ENCODE results near the gene BRD3OS.

BRD3OS gene

DNA sequence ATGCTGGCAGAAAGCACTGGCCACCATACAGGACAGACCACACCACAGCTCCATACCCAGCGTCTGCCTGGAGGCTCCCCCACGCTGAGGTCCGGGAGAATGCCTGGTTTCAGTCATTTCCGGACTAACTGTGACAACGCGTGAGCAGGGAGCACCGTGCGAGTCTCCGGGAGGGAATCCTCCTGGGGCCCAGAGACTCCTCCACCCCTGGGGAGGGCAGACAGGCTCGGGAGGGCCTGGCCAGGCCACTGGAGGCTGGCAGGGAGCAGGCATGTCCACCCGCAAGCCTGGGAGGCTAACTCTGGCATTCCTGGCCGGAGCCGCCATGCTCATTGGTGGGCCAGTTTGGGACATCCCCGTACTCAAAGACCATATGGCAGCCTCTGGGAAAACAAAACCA lies 6.5 kb downstream of the BRD3OS start:
- H3K9ac ChIP-seq (ENCODE audit: low read depth, low read length) = no peak overlapping the region
- no peaks in the 10 kb centered on the region for H3K27me3 ChIP-seq (ENCODE audit: insufficient read depth, low read length, poor library complexity)
- H2AFZ ChIP-seq (ENCODE audit: low read depth, low read length) = no peak overlapping the region
- H3K4me2 ChIP-seq (ENCODE audit: insufficient read depth, low read length) = no peak overlapping the region
- peaks cover under 1% of the 10 kb centered on the region; the same call in 1 of the 2 replicates for H3K4me1 ChIP-seq (ENCODE audit: insufficient read depth, low read length)
- peaks cover 55% of the 10 kb centered on the region for H3K36me3 ChIP-seq (ENCODE audit: insufficient read depth, low read length)
- DNase-seq = no peak
- ATAC-seq (ENCODE audit: insufficient read depth, low read depth) = no peak
- no peak overlapping the region for H3K27ac ChIP-seq (ENCODE audit: low read length)
- H4K20me1 ChIP-seq (ENCODE audit: insufficient read depth, low read length) = peaks cover 14% of the 10 kb centered on the region
- no peaks in the 10 kb centered on the region for H3K9me3 ChIP-seq (ENCODE audit: insufficient read depth, low read length, severe bottlenecking)
- H3K4me3 ChIP-seq (ENCODE audit: low read depth in 1 of 2, low read length in 2 of 2) = no peak overlapping the region
- TF ChIP-seq, protein P1, sequence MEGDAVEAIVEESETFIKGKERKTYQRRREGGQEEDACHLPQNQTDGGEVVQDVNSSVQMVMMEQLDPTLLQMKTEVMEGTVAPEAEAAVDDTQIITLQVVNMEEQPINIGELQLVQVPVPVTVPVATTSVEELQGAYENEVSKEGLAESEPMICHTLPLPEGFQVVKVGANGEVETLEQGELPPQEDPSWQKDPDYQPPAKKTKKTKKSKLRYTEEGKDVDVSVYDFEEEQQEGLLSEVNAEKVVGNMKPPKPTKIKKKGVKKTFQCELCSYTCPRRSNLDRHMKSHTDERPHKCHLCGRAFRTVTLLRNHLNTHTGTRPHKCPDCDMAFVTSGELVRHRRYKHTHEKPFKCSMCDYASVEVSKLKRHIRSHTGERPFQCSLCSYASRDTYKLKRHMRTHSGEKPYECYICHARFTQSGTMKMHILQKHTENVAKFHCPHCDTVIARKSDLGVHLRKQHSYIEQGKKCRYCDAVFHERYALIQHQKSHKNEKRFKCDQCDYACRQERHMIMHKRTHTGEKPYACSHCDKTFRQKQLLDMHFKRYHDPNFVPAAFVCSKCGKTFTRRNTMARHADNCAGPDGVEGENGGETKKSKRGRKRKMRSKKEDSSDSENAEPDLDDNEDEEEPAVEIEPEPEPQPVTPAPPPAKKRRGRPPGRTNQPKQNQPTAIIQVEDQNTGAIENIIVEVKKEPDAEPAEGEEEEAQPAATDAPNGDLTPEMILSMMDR (IDR thresholded peaks at IDR 0.05; ENCODE audit: borderline replicate concordance, extremely low read depth, low read length, poor library complexity, severe bottlenecking) = no peak
- no peak for TF ChIP-seq EZH2 (IDR thresholded peaks at IDR 0.05; ENCODE audit: borderline replicate concordance, low read depth, low read length, severe bottlenecking)
- H3K79me2 ChIP-seq (ENCODE audit: insufficient read depth, low read length) = no peaks in the 10 kb centered on the region

DNA sequence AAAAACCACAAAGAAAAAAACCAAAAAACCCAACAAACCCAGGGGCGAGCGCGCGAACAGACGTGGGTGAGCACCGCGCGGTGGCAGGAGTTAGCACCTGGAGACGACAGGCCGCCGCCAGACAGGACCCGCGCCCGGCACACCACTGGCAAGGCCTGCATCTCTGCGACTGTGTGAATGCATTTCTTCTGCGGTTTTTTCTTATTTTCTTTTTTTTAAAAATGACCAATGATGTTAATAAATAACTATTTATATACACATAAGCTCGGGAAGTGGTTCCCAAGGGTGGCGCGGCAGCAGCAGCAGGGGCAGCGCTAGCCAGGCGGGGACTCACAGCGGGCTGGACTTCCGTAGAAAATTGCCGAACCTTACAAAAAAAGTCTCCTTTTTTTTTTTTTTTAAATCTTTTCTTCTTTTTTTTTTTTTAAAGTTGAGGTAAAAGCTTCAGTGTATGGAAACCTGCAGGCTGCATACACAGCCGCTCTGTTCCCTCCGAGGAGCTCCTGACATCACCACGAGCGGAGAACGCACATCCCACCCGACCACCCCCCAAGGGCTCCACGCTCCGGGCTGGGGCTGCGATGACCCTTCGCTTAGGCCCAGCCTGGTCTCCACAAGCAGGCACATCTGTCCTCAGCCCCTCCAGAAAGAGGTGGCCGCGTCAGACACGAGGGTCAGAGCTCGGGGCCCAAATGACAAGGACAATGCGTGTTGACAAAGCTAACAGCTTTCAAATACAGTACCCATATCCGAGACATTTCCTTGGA lies 7.4 kb downstream of the BRD3OS start:
- Histone ChIP-seq H2AFZ (ENCODE audit: low read depth, low read length) (no peak overlapping the region), H4K20me1 (ENCODE audit: insufficient read depth, low read length) (peaks cover 14% of the 10 kb centered on the region), H3K36me3 (ENCODE audit: insufficient read depth, low read length) (peaks cover 55% of the 10 kb centered on the region), H3K4me2 (ENCODE audit: insufficient read depth, low read length) (no peak overlapping the region), H3K27me3 (ENCODE audit: insufficient read depth, low read length, poor library complexity) (no peaks in the 10 kb centered on the region), H3K4me1 (ENCODE audit: insufficient read depth, low read length) (no peaks in the 10 kb centered on the region), H3K79me2 (ENCODE audit: insufficient read depth, low read length) (no peaks in the 10 kb centered on the region), H3K27ac (ENCODE audit: low read length) (no peak overlapping the region), H3K4me3 (ENCODE audit: low read depth in 1 of 2, low read length in 2 of 2) (no peak overlapping the region), H3K9ac (ENCODE audit: low read depth, low read length) (no peak overlapping the region), H3K9me3 (ENCODE audit: insufficient read depth, low read length, severe bottlenecking) (no peaks in the 10 kb centered on the region)
- DNase-seq (no peak), ATAC-seq (ENCODE audit: insufficient read depth, low read depth) (no peak)
- TF ChIP-seq, protein P1 (IDR thresholded peaks at IDR 0.05; ENCODE audit: borderline replicate concordance, extremely low read depth, low read length, poor library complexity, severe bottlenecking) = no peak
- TF ChIP-seq EZH2 (IDR thresholded peaks at IDR 0.05; ENCODE audit: borderline replicate concordance, low read depth, low read length, severe bottlenecking) = no peak

- no peak overlapping the region for H3K27ac ChIP-seq (ENCODE audit: low read length)
- ATAC-seq (ENCODE audit: insufficient read depth, low read depth) = no peak
These were observed 8.4 kb downstream of the BRD3OS start for GRCh38 chr9:134033516-134034214.

More at GRCh38 chr9:134033516-134034214, 8.4 kb downstream of the BRD3OS start:
- Histone ChIP-seq H3K36me3 (ENCODE audit: insufficient read depth, low read length) (peaks cover 61% of the 10 kb centered on the region), H3K4me3 (ENCODE audit: low read depth in 1 of 2, low read length in 2 of 2) (no peak overlapping the region), H4K20me1 (ENCODE audit: insufficient read depth, low read length) (peaks cover 14% of the 10 kb centered on the region), H3K4me1 (ENCODE audit: insufficient read depth, low read length) (no peaks in the 10 kb centered on the region), H2AFZ (ENCODE audit: low read depth, low read length) (no peak overlapping the region), H3K9me3 (ENCODE audit: insufficient read depth, low read length, severe bottlenecking) (no peaks in the 10 kb centered on the region), H3K4me2 (ENCODE audit: insufficient read depth, low read length) (no peak overlapping the region), H3K27me3 (ENCODE audit: insufficient read depth, low read length, poor library complexity) (no peaks in the 10 kb centered on the region), H3K9ac (ENCODE audit: low read depth, low read length) (no peak overlapping the region), H3K79me2 (ENCODE audit: insufficient read depth, low read length) (no peaks in the 10 kb centered on the region)
- no peak for DNase-seq
- no peak for TF ChIP-seq EZH2 (IDR thresholded peaks at IDR 0.05; ENCODE audit: borderline replicate concordance, low read depth, low read length, severe bottlenecking)
- TF ChIP-seq, protein P1 (IDR thresholded peaks at IDR 0.05; ENCODE audit: borderline replicate concordance, extremely low read depth, low read length, poor library complexity, severe bottlenecking) = no peak
